Skeletal muscle tissue (tissue), 4 donors: ENCODE measurements around the gene HNRNPF. TPM values are rescaled to one million over a fixed set of nuclear protein-coding genes. Genes with fewer than 3 reads are reported as not detected.
A peak's percentile ranks its signal among the peaks of the same experiment; 100 is the strongest.

Experiments
- H3K27ac ChIP-seq: one replicate; pipeline ENCODE4 v1.7.0; 2013; ENCODE audit warnings: mild to moderate bottlenecking, low read depth, low read length, inconsistent platforms
- H3K27me3 ChIP-seq, 3 donors: one replicate each; pipeline ENCODE4 v1.7.0; 2013; ENCODE audit warnings: low read length in 3 of 3; ENCODE audit not compliant: control insufficient read depth in 3 of 3, insufficient read depth in 3 of 3
- H3K36me3 ChIP-seq, 3 donors: one replicate each; pipeline ENCODE4 v1.7.0; 2013; ENCODE audit warnings: low read length in 3 of 3; ENCODE audit not compliant: control insufficient read depth in 3 of 3, insufficient read depth in 3 of 3
- H3K4me1 ChIP-seq, 3 donors: one replicate each; pipeline ENCODE4 v1.7.0; 2013; ENCODE audit warnings: low read length in 3 of 3, mild to moderate bottlenecking in 3 of 3; ENCODE audit not compliant: control insufficient read depth in 3 of 3, insufficient read depth in 3 of 3
- H3K4me3 ChIP-seq, 3 donors: one replicate each; pipeline ENCODE4 v1.7.0; 2013; ENCODE audit warnings: low read length in 3 of 3
- H3K9ac ChIP-seq, 3 donors: one replicate each; pipeline ENCODE4 v1.7.0; 2013; ENCODE audit warnings: low read length in 3 of 3, mild to moderate bottlenecking in 3 of 3, moderate library complexity in 2 of 3, low read depth in 1 of 3
- H3K9me3 ChIP-seq, 3 donors: one replicate each; pipeline ENCODE4 v1.7.0; 2013; ENCODE audit warnings: low read length in 3 of 3; ENCODE audit not compliant: control insufficient read depth in 3 of 3
- total RNA-seq: library from RNA; depleted of rRNA; stranded (reverse); fragments of >200 nt; gene quantifications from one replicate; pipeline ENCODE4 v1.2.3, GENCODE V29; 2014
- donor health status: Osteomylitis.

The HNRNPF gene
- total RNA-seq, 1 donor from 2014 or later, result 87.2 TPM

GRCh38 chr10:43380610-43381222 lies 28.3 kb downstream of the HNRNPF start:
- H3K9ac ChIP-seq, result no peak overlapping the region

GRCh38 chr10:43377424-43377883 lies 31.5 kb downstream of the HNRNPF start:
- H3K27me3 ChIP-seq, result no peaks in the 10 kb centered on the region
- no peak overlapping the region for H3K9ac ChIP-seq
- H3K4me1 ChIP-seq, result peaks cover 0 to 10% (median 2%) of the 10 kb centered on the region in 3 donors

More at GRCh38 chr10:43380610-43381222, 28.3 kb downstream of the HNRNPF start:
- no peaks in the 10 kb centered on the region for H3K27me3 ChIP-seq
- H3K4me3 ChIP-seq, result no peak overlapping the region
- no peaks in the 10 kb centered on the region for H3K9me3 ChIP-seq
- peaks cover 5 to 12% (median 6%) of the 10 kb centered on the region in 3 donors for H3K36me3 ChIP-seq
- H3K27ac ChIP-seq, result no peak overlapping the region
- peaks cover 0 to 9% (median 4%) of the 10 kb centered on the region in 3 donors for H3K4me1 ChIP-seq

GRCh38 chr10:43376828-43377423 lies 32.1 kb downstream of the HNRNPF start:
- Histone ChIP-seq H3K27ac (no peak overlapping the region), H3K9me3 (no peaks in the 10 kb centered on the region), H3K4me1 (peaks cover 0 to 10% (median 2%) of the 10 kb centered on the region in 3 donors), H3K9ac (no peak overlapping the region), H3K27me3 (no peaks in the 10 kb centered on the region), H3K36me3 (no peaks in the 10 kb centered on the region), H3K4me3 (no peak overlapping the region)

More at GRCh38 chr10:43377424-43377883, 31.5 kb downstream of the HNRNPF start:
- Histone ChIP-seq H3K36me3 (no peaks in the 10 kb centered on the region), H3K9me3 (no peaks in the 10 kb centered on the region), H3K4me3 (no peak overlapping the region), H3K27ac (no peak overlapping the region)

- Histone ChIP-seq H3K27me3 (no peaks in the 10 kb centered on the region), H3K4me3 (no peak overlapping the region), H3K36me3 (no peaks in the 10 kb centered on the region), H3K4me1 (peaks cover 0 to 10% (median 2%) of the 10 kb centered on the region in 3 donors), H3K9ac (no peak overlapping the region), H3K9me3 (no peaks in the 10 kb centered on the region), H3K27ac (no peak overlapping the region)
Measured at GRCh38 chr10:43376046-43376635, 32.8 kb downstream of the HNRNPF start.

GRCh38 chr10:43375401-43376020 lies 33.5 kb downstream of the HNRNPF start:
- H3K36me3 ChIP-seq, result no peaks in the 10 kb centered on the region
- no peaks in the 10 kb centered on the region for H3K27me3 ChIP-seq
- H3K27ac ChIP-seq, result no peak overlapping the region
- H3K9me3 ChIP-seq, result no peaks in the 10 kb centered on the region
- peaks cover 0 to 10% (median 2%) of the 10 kb centered on the region in 3 donors for H3K4me1 ChIP-seq
- no peak overlapping the region for H3K4me3 ChIP-seq
- H3K9ac ChIP-seq, result no peak overlapping the region

- Histone ChIP-seq H3K9me3 (no peaks in the 10 kb centered on the region), H3K9ac (no peak overlapping the region), H3K27ac (no peak overlapping the region), H3K4me3 (no peak overlapping the region), H3K4me1 (peaks cover 0 to 10% (median 2%) of the 10 kb centered on the region in 3 donors), H3K36me3 (no peaks in the 10 kb centered on the region), H3K27me3 (no peaks in the 10 kb centered on the region)
Measured at GRCh38 chr10:43374194-43374593, 34.8 kb downstream of the HNRNPF start.

- Histone ChIP-seq H3K36me3 (no peaks in the 10 kb centered on the region), H3K9me3 (no peaks in the 10 kb centered on the region), H3K27me3 (no peaks in the 10 kb centered on the region), H3K27ac (no peak overlapping the region), H3K4me3 (no peak overlapping the region), H3K9ac (peak overlapping the region in 1 of 3 donors; percentile 41), H3K4me1 (peaks cover 0 to 10% (median 2%) of the 10 kb centered on the region in 3 donors)
Measured at GRCh38 chr10:43373461-43373860, 35.5 kb downstream of the HNRNPF start.

- H3K9me3 ChIP-seq, result no peaks in the 10 kb centered on the region
- peak overlapping the region; percentile 47 for H3K27ac ChIP-seq
- no peaks in the 10 kb centered on the region for H3K27me3 ChIP-seq
- H3K4me3 ChIP-seq, result no peak overlapping the region
- H3K4me1 ChIP-seq, result peaks cover 0 to 10% (median 2%) of the 10 kb centered on the region in 3 donors
- H3K36me3 ChIP-seq, result no peaks in the 10 kb centered on the region
- H3K9ac ChIP-seq, result peak overlapping the region in 1 of 3 donors; percentile 41
Measured at GRCh38 chr10:43372765-43373361, 36.1 kb downstream of the HNRNPF start.

- no peak within 1 kb of the TSS for H3K4me3 ChIP-seq
- no peaks in the 10 kb centered on the region for H3K9me3 ChIP-seq
- no peak within 1 kb of the TSS for H3K27ac ChIP-seq
- peaks cover 0 to 10% (median 2%) of the 10 kb centered on the region in 3 donors for H3K4me1 ChIP-seq
- H3K27me3 ChIP-seq, result no peaks in the 10 kb centered on the region
- H3K9ac ChIP-seq, result no peak within 1 kb of the TSS
- H3K36me3 ChIP-seq, result no peaks in the 10 kb centered on the region
Measured at GRCh38 chr10:43371418-43371817, 37.6 kb downstream of the HNRNPF start, which contains the start of gene FXYD4. FXYD4 (plus strand) TSS chr10:43371636; CDS start chr10:43373747, 2,111 bp downstream.
